Measurements from ENCODE around the gene TBR1. TPM values are rescaled to one million over a fixed set of nuclear protein-coding genes. Genes with fewer than 3 reads are reported as not detected.

The TBR1 gene
- total and polyA plus RNA-seq, 2 experiments from 2014 or later: not detected

- H3K27me3 Mint-ChIP-seq (ENCODE audit: insufficient read depth, low read depth, poor library complexity): no peaks in the 10 kb centered on the region
- no peak overlapping the region for H3K27ac Mint-ChIP-seq
- peaks cover under 1% of the 10 kb centered on the region; the same call in 2 of the 3 replicates for H3K36me3 Mint-ChIP-seq (ENCODE audit: low read depth)
- H3K4me3 Mint-ChIP-seq: no peak overlapping the region
- Histone ChIP-seq H3K36me3 (ENCODE audit: insufficient read depth) (no peaks in the 10 kb centered on the region; the same call in 1 of the 2 replicates), H3F3A (replicated peaks; ENCODE audit: low read depth) (no peaks in the 10 kb centered on the region), H4K20me1 (replicated peaks; ENCODE audit: insufficient read depth) (no peaks in the 10 kb centered on the region), H3K79me2 (replicated peaks; ENCODE audit: insufficient read depth) (no peaks in the 10 kb centered on the region), H3K27me3 (ENCODE audit: insufficient read depth) (no peaks in the 10 kb centered on the region), H3K9me2 (ENCODE audit: insufficient read depth) (no peaks in the 10 kb centered on the region), H3K4me1 (ENCODE audit: insufficient read depth) (no peaks in the 10 kb centered on the region), H3K4me3 (no peak overlapping the region), H3K4me2 (no peak overlapping the region), H2AFZ (no peak overlapping the region), H3K27ac (ENCODE audit: low read depth) (no peak overlapping the region)
- DNase-seq (ENCODE audit: low spot score) (no peak), ATAC-seq (no peak)
- no peak for TF ChIP-seq POLR2AphosphoS5 (IDR thresholded peaks at IDR 0.05; ENCODE audit: low read depth)
- no peak for TF ChIP-seq ZNF462 (CRISPR knock-in tag; IDR thresholded peaks at IDR 0.05)
- no peak for TF ChIP-seq CTCF (conservative IDR thresholded peaks at IDR 0.05; ENCODE audit: low read depth in 2 of 2)
- no peak for TF ChIP-seq NANOG (IDR thresholded peaks at IDR 0.05; ENCODE audit: borderline replicate concordance)
- no peak for TF ChIP-seq EZH2phosphoT487 (IDR thresholded peaks at IDR 0.05; ENCODE audit: unreplicated experiment)
- no peak for TF ChIP-seq REST (IDR thresholded peaks at IDR 0.05; ENCODE audit: unreplicated experiment)
- no peak for TF ChIP-seq EZH2 (IDR thresholded peaks at IDR 0.05; ENCODE audit: low read depth, unreplicated experiment)
- TF ChIP-seq STAT1 (IDR thresholded peaks at IDR 0.05; ENCODE audit: unreplicated experiment): no peak
- no peak for TF ChIP-seq CREB1 (CRISPR knock-in tag; IDR thresholded peaks at IDR 0.05; ENCODE audit: low read depth)
- TF ChIP-seq ZNF114 (CRISPR knock-in tag; IDR thresholded peaks at IDR 0.05): no peak
- TF ChIP-seq ZNF331 (CRISPR knock-in tag; IDR thresholded peaks at IDR 0.05; ENCODE audit: low read depth): no peak
- no peaks in the 10 kb centered on the region for H3K9me3 Mint-ChIP-seq
- H3K4me1 Mint-ChIP-seq: peaks cover 3% of the 10 kb centered on the region; the same call in 2 of the 3 replicates
Measured at GRCh38 chr2:161384864-161385263, 31.2 kb upstream of the TBR1 start.

All from GM23338 (cell line).